ENCODE data around the gene IRAK1.

The IRAK1 gene

DNA sequence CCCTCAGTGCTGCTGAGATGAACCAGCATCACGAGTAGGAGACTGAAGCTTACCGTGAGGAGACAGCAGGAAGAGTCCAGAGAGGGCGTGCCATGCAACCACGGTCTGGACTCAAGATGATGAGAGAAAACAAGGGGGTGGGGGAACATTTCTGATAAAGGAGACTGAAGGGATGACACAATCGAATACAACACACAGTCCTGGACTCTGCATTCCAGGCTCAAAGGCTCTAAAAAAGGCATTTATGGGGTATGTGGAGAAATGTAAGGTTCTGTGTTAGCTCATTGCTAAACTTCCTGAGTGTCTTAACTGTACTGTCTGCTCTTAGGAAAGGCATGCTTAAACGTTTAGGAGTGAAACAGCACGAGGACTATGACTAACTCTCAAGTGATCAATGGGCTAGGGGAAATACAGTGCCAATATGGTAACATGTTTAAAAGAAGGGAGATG lies 20.6 kb upstream of the IRAK1 start:
- DNase-seq = no peak

DNA sequence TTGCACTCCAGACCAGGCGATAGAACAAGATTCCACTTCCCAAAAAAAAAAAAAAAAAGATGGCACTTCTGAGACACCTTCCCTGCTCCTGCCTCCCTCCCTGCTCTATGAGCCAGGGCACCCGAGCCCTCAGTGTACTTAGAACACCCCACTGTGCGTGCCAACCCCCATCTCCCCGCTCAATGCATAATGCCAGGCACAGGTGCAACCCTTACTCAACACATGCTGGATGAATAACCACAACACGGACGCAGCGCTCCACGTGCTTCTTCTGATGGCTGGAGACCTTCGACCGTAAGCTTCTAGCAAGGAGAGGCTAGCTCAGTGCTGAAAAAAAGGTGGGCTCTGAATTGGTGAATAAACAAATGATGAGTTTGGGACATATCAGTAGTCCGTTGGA lies 19.9 kb upstream of the IRAK1 start:
- DNase-seq = no peak

DNA sequence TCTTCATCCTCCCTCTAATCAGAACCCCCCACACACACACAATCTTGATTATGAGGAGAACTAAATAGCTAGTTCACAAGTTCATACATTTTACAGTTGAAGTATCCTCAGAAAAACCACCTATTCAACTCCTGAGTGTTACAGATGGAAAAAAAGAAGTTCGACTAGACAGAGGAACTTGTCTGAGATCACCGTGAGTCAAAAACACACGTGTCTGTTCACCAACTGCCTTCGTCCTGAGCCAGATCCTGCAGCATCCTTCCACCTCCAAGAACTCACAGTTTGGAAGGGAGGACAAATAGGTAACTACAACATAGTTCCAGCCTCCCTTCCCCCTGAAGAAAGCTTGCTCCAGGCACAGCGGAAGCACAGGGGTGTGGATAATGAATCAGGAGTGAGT lies 19.0 kb upstream of the IRAK1 start:
- no peak for DNase-seq

DNA sequence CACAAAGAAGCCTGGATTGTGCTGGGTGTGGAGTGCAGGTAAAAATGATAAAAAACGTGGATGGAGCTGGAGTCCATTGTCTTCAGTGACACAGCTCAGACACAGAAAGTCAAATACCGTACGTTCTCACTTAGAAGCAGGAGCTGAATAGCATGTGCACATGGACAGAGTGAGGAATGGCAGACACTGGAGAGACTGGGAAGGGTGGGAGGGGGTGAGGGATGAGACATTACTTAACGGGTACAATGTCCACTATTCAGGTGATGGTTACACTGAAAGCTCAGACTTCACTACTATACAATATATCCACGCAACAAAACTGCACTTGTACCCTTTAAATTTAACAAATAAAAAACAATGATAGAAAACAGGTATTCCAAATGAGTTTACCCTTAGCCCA lies 18.1 kb upstream of the IRAK1 start:
- no peak for DNase-seq

DNA sequence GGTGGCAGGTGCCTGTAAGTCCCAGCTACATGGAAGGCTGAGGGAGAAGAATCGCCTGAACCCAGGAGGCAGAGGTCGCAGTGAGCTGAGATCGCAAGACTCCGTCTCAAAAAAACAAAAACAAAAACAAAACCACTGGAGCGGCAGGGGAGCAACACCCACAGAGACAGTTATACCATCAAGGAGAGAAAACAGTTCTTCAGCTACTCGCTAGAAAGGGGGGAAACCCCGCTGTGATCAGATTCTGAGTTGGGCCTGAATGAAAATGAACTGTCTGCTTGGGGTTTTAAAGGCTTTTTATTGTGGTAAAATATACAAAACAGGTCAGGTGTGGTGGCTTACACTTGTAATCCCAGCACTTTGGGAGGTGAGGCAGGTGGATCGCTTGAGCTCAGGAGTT lies 16.8 kb upstream of the IRAK1 start:
- no peak for DNase-seq

DNA sequence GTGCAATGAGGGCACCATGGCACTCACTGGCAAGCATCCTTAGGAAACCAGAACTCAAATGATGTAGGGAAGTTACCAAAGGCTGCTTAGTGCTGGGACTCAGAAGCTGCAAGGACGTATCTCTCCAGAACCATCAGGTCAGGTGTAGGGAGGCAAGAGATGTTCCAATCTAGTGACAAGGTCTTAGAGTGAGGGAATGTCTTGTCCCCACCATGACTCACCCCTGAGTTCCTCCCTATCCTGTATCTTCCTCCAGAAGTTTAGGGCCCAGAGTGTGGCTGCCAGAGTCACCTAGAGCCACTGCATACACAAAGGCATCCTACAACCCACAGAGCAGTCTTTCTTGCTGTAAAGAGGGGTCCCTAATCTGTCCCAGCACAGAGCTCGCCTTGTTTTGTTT lies 14.1 kb upstream of the IRAK1 start:
- DNase-seq = no peak

DNA sequence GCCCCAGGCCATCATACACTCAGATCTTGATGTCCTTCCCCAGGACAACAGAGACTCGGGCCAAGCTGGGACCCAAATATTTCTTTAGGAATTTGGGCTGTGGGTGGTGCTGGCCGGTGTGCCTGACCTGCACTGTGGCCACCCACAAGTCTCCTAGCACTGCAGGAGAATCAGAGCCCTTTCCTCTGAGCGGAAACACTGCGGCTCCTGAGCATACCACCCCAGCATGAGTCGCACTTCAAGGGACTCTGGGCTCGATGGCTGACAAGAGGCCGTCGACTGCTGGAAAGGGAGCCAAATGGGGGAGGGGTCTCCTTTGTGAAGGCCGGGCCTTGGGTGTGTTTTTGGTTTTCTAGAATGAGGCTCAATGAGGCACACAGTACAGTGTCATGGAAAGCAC lies 13.0 kb upstream of the IRAK1 start:
- no peak for DNase-seq

DNA sequence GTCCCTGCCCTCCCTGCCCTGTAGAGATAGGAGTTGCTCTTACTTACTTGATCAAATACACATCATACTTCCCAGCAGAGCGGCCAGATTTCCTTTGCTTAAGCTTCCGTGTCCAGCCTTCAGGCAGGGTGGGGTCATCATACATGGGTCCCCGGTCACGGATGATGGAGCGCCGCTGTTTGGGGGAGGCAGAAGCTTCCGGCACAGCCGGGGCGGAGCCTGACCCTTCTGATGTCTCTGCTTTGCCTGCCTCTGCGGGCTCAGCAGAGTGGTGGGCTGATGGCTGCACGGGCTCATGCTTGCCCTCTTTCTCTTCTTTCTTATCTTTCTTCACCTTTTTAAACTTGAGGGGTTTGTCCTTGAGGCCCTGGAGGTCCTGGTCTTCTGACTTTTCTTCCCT lies 12.5 kb upstream of the IRAK1 start:
- no peak for DNase-seq

DNA sequence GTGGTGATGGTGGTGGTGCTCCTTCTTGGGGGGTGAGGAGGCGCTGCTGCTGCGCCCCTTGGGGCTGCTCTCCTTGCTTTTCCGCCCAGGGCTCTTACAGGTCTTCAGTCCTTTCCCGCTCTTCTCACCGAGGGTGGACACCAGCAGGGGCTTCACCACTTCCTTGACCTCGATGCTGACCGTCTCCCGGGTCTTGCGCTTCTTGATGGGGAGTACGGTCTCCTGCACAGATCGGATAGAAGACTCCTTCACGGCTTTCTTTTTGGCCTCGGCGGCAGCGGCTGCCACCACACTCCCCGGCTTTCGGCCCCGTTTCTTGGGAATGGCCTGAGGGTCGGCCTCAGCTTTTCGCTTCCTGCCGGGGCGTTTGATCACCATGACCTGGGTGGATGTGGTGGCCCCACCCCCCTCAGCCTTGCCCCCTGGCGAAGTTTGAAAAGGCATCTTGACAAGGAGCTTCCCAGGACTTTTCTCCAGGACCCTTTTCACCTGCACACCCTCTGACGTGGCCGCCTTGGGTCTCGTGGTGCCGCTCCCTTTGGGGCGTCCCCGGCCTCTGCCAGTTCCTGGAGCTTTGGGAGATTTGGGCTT lies 11.1 kb upstream of the IRAK1 start:
- DNase-seq = no peak

DNA sequence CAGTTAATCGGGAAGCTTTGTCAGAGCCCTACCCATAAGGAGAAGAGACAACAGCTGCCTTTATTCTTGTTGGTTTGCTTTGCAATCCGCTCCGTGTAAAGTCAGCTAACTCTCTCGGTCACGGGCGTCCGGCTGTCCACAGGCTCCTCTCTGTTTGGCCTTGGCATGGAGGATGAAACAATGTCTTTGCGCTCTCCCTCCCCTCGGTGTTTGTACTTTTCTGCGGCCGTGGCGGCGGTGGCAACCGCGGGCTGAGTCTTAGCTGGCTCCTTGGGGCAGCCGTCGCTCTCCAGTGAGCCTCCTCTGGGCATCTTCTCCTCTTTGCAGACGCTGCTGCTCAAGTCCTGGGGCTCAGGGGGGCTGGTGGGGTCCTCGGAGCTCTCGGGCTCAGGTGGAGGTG lies 10.6 kb upstream of the IRAK1 start:
- DNase-seq = no peak

DNA sequence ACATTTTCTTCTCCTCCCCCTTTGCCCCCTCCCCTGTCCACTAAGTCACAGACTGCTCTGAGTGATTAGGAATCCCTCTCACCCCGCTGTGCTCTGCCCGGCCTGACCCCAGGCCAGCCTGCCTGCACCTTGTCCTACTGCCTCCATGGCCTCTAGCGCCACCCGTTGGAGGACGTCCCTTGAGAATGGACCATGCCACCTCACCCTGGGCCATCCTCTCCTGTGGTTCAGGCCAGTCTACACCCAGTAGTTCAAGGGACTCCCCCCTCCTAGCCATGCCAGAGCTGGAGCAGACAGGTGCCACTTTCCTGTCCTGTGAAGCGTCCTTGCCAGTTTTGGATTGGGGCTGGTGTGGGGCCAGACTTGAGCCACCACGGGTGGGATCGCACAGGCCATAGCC lies 9.7 kb upstream of the IRAK1 start:
- DNase-seq = no peak

DNA sequence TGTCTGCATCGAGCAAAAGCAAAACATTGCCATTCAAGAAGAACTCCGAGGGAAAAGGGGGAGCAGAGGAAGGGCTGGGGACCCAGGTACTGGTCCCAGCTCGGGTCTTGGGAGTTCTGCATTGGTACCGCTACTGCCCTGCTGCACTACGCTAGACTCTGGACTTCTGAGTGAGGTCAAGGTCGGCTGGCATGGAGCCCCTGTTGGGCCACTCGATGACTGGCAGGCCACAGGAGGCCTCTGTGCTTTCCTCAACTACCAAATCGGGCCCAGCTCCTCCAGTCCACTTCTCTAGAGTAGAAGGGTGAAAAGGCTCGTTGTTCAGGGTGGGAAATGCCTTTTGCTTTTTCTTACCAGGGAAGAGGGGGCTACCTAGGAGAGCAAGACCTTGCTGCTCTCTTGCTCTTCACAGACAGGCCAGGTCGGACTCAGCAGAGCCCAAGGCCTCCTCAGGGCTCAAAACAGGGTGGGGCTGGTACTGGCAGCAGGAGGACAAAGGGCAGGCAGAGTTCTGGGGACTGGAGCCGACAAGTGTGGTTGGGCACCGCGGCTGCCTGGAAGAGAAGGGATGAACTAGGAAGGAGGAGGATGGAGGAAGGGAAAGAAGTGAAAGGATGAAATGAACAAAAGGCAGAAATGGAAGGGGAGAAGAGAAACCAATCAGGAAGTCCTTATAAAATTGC lies 8.9 kb upstream of the IRAK1 start:
- DNase-seq = no peak

DNA sequence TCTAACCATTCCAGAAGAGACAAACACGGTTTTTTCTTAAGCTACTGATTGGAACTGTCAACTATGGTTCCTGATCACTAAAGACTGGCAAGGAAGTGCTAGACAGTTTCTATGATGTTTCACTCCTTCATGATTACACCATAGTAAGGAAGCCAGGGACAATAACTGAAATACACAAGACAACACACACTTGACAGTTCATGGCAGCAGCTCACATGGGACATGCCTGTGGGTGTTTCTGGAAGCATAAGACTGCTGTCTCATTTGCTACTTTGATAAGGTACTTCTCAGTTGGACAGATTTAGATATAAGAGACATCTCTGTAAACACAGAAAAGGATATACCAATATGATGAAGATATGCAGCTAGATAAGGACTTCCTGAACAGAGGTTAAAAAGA lies 8.3 kb upstream of the IRAK1 start:
- DNase-seq = no peak

DNA sequence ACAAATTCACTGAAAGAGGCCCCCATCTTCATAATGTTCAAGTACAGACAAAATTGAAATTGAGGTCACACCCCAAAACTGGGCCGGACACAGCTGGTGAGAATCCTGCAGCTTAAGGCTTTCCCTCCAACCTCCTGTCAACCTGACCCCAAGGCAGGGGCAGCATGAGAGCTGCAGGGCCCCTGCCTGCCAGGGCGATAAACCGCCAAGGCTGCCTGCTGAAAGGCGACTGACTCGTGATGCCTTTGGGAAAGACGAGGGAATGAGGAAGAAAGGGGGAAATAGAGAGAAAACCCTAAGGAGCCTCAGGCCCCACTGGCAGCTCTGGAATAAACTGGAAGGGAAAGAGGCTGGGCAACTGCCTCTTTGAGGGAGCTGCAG lies 7.3 kb upstream of the IRAK1 start:
- no peak for DNase-seq

DNA sequence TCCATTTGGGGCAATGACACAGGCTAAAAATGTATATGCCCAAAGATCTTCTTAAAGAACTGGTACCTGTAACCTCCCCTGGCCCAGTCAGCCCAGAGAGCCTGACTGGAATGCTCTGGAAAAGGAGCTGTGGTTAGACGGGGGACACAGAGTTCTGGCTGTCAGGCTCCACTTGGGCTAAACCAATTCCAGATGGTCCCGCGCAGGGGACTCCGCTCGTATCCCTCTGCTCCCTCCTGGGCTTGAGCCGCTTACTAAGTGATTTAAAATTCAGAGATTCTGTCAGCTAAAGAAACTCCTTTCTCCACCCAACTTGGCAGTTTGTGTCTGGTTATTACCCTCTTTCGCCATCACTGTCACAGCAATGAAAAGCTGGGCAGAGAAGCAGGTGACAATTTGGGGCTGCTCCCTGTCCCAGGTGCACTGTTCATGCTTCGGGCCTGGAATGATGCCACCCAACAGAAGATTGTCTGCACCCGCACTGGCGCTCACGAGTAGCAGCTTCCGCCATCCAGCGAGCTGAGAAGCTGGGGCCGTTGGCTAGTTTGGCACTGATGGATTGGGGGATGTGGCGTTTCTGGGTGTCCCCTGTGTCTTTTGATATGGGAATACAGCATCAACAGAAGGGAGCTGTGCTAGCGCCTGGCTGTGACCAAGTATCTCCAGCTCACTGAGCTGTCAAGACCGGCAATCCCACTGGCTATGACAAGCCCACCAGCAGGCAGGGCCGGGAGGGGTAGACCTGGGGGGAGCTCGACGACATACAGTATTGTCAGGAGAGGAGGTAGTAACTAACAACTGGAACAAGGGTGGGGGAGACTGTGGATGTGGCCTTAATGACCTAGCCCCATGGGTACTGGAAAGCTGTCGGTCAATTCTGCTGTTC lies 6.7 kb upstream of the IRAK1 start:
- no peak for DNase-seq

DNA sequence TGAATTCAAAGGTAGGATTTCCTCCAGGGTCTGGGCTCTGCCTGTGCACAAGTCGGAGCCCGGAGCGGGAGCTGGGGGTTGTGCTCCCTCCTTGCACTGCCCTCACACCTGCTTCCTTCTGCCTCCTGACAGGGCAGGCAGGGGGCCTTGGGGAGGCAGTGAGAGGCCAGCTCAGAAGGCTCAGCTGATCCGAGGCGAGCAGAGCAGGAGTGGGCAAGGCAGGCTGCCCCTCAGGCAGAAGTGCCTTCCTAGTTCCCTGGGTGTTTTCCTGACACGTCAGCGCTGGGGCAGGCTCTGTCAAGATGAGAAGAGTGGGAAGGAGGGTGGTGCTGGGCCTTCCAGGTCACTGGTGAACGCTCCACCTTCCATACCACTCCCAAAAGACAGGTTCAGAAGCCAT lies 5.5 kb upstream of the IRAK1 start:
- no peak for DNase-seq

DNA sequence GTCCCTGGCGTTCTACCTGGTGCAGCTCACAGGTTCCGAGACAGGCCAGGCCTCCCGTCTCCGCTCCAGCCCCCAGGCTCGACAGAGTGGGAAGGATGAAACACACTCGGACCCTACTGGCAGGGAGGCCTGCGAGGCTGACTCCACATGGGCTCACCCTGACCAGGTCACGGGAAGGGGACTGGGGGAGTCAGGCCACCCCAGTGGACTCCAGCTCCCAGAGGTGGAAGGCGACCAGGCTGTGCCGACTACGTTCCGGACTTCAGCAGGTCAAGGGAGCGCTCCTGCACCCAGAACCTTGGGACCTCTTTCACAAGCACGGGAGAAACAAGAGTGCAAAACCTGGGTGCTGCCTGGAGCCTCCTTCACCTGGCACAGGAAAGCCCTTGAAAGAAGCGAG lies 4.6 kb upstream of the IRAK1 start:
- DNase-seq = no peak

DNA sequence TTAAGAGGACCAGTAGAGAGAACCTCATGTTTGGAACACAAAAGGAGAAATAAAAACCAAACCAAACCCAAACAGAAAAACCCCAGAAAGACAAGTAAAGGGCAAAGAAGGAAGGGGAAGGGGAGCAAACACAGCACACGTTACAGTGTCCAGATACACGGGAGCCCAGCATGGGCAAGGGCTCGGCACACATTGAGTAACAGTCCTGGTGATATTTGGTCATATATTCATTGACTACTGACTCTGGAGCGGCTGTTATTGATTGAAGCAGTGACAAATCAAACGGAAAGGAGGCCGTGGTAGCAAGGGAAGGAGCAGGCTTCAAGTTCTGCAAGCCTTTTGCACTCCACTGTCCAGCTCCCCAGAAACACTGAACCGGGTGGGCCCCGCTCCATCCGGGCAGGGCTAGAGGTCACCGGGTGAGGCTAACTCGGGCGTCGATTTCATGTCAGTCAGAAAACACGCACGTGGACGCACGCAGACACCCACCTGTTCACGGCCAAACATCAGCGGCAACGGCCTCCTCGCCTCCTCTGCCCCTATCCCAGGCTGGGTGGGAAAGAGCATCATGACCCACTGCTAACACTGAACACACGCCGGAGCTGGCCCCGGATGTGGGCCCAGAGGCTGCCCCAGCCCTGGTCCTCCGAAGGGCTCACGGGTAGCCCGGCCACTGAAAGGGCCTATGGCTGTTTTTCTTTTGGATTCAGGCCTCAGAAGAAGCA lies 3.7 kb upstream of the IRAK1 start:
- DNase-seq = no peak

DNA sequence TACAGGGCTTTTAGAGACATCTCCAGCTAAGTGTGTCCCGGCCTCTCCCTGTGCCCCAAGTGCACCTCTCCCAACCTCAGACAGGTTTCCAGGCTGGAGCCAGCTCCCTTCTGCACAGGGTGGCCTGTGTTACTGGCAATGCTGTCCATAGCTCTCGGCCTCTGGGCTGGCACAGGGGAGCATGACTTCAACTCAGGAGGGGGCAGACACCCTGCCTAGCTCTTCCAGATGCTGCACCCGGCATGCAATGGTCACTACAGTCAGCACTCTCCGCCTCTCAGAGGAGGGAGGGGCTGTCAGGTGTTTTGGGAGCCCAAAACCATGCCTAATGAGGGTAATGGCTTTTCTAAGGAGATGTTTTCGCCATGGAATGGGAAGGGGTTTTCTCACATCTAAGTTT lies 2.4 kb upstream of the IRAK1 start:
- no peak for DNase-seq

DNA sequence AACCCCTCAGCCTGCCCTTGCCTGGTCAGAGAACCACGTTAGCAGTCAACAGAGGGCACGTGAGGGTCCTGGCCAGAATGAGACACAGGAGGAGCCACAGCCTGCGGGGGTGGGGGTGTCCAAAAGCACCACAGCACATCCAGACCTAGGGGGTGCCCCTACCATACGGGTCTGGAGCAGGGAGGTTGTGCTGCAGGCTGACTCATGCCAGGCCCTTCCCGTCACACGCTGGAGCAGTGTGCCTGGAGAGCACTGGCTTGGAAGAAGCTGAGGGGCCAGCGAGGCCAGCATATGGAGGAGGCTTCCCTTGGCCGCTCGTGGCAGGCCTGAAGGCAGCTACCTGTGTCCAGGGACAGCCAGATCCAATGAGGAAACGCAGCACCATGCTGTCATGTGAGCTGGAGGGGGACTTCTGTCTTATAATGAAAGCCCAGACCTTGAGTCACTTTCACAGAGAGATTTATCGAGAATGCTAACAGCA lies 1.5 kb upstream of the IRAK1 start:
- DNase-seq = no peak

DNA sequence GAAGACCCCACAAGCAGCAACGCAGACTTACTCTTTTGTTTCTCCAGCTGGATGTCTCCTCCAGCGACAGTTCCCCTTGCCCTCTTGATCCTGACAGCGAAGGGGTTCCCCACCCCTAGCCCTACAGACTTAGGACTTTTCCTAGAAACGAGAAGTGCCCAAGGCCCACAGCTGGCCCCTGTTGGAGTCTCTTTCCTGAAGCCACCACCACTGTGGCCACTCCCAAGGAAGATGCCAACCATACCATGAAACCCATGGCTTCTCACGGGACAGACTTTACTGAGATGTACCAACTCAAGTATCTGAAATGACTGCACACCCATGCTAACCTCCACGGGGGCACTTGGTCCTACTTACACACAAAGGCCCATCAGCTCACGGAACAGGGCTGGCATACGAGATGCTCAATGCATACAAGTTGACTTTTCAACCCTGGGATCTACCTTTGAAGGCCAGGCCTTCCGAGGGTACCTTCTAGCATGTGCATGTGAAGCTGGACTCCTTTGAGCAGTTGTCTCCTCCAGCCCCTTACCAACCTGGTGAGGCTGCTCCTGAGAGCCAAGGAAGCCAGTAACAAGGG lies 924 bp upstream of the IRAK1 start:
- no peak for DNase-seq

DNA sequence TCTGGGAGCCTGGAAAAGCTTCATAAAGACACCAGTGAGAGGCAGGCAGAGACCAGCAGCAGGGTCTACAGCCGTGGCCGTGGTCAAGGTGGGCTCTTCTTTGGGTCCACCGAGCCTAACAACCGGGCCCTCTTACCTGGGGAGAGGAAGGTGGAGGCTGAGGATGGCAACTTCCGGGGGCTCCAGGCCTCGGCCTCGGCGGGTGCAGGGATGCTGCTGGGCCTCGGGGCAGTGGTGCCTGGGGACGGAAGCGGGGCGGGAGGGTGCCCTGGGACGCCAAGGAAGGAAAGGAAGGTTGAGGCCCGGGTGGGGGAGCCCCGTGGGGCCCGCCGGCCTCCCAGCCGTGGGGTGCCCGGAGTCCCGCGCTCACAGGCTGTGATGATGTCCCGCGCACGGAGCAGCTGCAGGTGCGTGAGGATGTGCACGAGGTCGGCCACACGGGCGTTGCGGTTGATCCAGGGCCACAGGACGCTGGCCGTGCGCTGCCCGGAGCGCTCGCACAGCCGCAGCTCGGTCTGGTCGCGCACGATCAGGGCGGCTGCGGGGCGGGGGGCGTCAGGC lies 561 bp downstream of the IRAK1 start:
- DNase-seq = no peak

Measured in activated CD4-positive, alpha-beta T cell treated with anti-CD3 and anti-CD28 coated beads for 1 hour (primary cell).